NCI-H226 (cell line): ENCODE measurements around the gene KCNAB1.
A peak's percentile ranks its signal among the peaks of the same experiment; 100 is the strongest.
"Not testable (repeated sequence)": the region's sequence is repeated elsewhere in the genome, so short reads cannot be mapped to it uniquely, and the experiment has no call there.

Source experiments
- DNase-seq: peaks from one replicate; pipeline ENCODE4 v3.0.0-alpha.2; 2015

KCNAB1 gene

DNA sequence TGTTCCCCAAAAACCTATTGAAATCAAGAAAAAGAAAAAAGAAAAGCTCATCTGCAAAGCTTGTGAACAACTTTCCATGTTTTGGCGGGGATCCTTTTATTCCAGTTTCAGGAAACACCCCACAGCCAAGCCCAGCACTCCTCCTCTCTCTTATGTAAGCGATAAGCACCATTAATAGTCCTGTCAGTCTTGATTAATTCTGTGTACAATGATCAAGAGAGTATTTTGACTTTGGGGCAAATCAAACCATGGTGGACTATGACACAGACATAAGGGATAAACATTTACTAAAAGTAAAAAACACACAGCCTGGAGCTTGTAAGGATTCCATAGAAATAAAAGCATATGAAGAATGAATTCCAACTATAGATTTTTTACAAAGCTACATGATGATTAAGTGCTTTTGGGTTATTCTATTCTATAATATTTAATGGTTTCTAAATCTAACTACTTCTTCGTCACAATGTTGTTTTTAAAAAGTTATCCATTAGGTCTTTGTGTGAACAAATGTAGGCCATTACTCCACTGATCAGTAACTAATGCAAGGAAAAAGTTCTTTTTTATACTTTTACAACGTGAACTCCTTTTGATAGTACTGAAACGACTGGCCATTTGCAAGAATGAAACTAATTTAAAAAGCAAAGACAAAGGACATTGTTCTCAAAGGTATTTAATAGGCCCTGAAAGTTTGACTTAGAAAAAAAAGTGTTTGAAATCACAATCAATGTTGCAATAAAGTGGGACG is 106.5 kb downstream of the KCNAB1 start:
- no peak for DNase-seq

DNA sequence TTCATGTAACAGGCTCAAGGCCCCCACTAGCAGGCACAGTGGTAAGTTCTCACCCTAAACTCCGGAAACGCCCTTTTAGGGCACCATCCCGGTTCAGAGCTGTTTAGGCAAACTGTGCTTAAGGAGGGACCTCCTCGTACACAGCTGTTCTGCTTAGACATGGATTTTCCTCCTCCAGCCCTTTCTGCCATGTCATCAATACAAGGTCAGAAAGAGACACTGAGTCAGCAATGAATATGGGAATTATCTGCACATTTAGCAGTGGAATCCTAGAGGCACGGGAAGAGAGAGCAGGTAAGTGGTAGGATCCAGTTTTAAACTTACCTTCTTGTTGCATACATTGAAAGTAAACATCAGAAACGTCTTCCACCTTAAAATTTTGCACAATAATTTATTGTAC is 107.3 kb downstream of the KCNAB1 start:
- DNase-seq: no peak

DNA sequence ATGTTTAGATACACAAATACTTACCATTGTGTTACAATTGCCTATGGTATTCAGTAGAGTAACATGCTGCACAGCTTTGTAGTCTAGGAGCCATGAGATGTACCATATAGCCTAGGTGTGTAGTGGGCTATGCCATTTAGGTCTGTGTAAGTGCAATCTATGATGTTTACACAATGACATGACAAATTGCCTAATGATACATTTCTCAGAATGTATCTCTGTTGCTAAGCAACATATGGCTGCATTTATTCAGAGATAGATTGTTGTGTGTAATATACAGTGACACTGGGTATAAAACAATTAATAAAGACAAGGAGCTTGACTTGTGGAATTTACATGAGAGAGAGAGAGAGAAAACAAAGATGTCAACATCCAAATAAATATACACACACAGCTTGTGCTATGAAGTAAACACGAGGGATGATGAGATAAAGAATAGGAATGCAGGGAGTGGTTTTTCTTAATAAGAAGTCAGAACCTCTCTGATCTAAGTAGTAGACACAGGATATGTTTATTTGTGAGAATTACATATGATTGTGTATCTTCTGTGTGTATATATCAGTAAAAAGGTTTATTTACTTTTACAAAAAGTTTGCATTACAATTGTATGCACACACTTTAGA is 110.0 kb downstream of the KCNAB1 start:
- no peak for DNase-seq

DNA sequence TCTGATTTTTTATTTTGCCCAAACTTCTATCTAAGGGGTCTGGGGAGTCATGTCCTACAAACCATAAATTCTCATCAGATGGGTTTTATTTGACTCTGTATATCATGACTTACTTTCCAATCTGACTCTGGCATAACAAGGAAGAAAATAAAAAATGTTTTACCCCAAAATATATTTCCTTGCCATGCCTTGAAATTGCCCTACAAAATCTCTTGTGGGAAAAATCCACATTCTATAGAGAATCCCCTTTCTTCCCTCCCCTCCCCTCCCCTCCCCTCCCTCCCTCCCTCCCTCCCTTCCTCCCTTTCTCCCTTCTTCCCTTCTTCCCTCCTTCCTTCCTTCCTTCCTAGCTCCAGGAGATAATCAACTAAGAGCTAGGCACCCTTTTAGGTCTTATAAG is 110.8 kb downstream of the KCNAB1 start:
- not testable (repeated sequence) for DNase-seq

DNA sequence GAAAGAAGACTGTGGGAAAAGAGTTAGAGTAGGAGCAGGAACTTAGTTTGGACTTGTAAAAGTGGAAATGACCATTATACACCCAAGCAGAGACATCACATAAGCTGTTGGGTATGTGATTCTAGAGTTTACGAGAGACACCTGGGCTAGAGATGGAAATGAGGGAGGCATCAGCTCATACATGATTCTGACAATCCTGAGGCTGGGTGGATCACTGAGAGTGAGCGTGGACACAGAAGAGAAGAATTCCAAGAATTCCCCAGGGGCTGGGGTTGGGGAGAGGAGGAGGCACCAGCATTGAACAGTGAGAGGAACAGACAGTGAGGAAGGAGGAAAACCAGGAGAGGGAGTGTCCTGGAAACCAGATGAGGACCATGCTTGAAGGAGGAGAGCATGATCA is 113.5 kb downstream of the KCNAB1 start:
- peak; percentile 48 for DNase-seq

DNA sequence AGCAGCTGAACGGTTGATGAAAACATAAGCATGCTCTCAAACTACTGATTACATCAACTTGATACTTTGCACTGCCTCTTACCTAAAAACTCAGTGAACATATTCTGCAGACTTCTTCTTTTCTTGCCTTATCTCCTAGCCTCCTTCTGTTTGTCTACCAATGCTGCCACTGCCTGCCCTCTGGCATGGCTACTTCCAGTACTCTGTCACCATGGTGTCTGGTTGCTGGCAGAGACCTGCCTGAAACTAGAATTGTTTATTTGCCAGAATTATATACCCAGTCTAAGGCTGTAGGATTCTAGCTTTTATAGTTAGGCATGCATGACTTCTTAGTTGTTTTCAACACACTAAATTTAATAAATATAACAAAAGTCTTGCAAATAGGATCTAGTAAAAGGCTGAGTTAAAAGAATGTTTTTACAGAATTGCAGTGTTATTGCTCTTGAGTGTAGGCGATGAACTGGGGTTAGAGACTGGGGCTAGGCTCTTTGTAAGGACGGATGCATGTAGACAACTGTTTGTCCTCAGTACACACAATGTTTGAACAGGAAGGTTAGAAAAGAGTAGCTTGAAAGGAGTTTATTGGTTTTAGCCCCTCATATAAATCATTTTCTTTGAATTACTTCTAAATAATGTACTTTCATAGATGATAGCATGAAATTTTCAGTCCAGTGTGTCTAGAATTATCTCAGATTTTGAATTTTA is 116.3 kb downstream of the KCNAB1 start:
- DNase-seq: no peak

DNA sequence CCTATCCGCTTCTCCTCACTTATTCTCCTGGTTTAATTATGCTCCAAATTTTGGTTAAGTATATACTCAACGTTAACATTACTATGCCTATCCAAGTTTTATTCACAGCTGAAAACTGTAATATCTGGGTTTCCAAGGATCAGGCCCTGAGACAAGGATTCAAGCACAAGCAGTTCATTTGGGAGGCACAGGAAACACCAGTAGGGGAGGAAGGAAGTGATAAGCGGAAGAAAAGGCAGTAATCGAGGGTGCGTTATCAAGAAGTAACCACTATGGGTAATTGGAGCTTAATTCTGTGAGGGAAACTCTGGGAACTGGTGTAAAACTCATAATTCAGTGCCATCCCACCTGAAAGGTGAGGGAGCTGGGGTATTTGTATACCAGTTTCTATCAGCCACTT is 120.3 kb downstream of the KCNAB1 start:
- DNase-seq: no peak

DNA sequence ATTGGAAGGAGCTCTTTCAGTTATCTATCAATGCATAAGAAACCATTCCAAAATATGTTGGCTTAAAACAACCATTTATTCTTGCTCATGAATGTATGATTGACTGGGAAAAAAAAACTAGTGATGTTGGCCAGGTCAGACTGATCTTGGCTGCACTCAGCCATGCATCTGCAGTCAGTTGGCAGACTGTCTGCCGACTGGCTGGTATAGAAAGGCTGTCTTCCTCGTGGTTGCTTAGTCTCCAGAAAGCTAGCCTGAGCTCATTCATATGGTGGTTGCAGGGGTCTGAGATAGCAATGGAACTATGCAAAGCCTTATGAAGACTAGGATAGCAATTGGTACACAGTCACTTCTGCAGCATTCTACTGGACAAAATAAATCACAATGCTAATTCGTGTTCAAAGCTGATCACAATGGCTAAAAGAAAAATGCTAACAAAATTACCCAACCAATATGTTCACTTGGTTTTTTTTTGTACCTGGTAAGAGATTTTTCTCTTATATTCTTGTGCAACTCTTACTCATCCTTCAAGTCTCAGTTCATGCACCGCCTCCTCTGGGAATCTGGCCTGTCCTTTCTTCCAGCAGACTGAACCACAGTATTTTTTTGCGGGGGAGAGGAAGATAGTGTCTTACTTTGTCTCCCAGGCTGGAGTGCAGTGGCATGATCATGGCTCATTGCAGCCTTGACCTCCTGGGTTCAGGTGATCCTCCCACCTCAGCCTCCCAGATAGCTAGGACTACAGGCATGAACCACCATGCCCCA is 126.8 kb downstream of the KCNAB1 start:
- peak; percentile 45 for DNase-seq

DNA sequence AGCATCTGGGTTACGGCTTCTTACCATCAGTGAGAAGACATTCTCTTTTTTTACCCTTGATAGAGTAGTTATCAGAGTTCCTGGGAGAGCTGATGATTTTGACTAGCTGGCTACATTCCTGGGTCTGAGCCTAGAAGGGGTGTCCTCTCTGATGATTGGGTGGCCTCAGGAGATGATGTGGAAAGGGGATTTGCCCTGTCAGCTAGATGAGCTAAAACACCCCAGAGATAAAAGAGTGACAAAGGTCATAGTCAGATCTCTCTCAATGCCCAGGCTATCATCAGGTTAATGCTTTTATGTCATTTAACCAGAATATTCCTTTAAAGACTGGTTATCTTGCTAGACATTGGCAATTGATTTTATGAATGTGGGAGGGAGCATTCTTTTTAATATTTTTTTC is 130.2 kb downstream of the KCNAB1 start:
- no peak for DNase-seq

DNA sequence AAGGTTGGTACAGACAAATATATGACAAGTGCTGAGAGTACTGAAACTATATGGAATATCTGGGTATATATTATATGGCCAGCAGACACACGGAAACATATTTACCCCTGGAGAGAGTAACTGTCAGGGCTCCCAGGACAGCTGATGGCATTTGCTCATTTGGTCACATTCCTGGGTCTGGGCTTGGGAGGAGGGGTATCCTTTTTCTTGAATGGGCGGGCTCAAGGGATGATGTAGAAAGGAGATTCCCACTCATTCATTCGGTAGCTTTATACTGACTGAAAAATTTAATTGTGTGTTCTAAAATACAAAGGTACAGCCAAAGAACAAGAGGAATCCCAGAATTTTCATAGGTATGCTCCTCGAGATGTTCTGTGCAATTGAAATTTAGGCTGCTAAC is 131.0 kb downstream of the KCNAB1 start:
- DNase-seq: no peak

DNA sequence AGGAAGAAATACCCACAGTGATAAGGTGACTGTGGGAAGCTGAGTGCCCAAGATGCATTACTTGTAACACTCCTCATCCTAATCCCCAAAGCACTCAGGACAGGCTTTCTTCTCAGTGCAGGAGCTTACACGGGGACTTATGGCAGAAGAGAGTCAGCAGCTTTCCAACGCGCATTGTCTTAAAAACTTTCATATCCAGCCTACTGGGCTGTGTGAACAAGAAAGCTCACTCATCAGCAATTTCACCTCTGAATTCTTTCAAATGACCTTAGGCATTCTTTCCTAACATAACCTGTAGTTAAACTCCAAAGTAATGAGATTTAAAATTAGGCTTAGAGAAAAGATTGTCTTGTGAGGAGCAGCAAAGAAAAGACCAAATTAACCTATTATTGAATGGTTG is 132.3 kb downstream of the KCNAB1 start:
- no peak for DNase-seq

DNA sequence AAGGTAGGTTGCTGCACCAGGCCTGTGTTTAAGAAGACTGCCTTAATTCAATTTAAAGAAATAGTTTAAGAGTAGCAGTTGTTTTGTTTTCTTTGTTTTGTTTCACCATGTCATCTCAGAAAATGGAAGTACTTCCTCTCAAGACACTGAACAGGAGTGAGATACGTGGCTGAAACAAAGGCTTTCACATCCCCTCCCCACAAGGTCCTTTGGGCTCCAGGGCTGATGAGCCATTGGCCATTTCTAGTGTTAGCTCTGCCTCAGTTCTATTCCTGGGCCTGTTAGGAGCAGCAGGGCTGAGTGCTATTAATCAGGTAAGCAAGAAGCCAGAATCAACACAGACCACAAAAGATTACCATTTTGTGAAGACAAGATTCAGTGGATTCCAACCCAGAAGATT is 132.8 kb downstream of the KCNAB1 start:
- DNase-seq: no peak

DNA sequence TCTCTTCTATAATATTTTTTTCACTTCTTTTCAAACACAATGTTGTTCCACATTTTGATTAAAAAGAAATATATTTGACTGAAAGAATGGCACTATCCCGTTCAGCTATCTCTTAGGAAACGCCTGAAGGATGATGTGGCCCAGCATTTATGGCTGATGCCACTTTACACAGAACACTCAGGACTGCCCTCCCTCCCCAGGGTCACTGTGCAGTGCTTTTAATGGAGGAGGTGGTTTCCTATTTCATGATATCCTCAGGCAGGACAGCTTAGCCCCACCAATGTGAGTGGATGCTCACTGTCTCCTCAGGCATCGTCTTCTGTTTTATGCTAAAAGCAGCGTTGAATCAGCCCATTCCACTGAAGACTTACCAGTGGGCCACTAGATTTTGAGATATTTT is 135.9 kb downstream of the KCNAB1 start:
- DNase-seq: no peak

DNA sequence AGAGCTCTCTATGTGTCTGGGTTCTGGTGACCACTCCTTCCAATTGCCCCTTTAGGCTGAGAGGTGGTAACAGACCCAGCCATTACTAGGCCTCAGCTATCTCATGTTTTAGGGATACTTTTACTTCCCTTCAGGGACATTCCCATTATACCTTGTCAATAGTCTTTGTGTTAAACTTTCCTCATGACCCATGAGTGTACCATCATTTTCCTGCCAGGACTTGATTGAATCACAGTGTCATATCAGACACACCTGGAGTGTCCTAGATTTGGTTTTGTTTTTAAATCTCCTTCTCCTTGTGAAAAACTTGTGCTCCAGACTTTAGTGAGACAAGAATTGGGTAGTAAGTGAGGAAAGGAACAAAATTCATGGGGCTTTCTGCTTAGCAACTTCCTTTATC is 136.6 kb downstream of the KCNAB1 start:
- DNase-seq: no peak

DNA sequence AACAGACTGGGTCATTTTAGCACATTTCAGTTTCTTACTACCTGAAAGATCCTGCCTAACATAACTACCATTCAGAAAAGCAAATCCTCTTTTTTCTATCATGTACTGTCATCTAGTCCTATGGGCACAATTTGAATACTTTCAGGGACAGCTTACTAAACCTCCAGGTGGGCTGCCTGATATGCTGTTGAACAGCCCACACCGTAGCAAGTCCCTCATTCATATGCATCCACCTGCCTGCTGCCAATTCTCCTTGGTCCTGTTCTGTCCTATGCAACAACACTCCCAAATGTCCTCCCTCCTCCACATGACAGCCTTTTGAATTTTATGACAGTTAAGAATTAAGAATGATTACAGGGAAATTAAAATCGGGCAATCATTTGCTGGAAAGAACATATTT is 137.9 kb downstream of the KCNAB1 start:
- no peak for DNase-seq

DNA sequence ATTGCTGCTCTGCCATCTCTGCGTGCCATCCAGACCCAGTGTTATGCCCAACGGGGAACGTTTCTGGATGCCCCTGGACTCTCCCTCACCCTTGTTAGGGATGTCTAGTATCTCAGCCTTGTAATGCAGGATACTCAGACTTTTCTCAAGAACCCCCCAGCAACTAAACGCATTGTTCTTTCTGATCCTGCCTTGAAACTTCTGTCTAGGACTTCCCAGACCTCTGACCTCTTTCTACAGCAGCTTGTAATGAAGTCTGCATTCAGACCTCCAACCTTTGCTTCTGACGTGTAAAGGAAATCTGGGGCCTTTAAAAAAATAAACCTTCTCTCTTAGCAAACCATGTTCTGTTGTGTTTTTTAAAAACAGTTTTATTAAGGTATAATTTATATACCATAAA is 139.5 kb downstream of the KCNAB1 start:
- DNase-seq: no peak

DNA sequence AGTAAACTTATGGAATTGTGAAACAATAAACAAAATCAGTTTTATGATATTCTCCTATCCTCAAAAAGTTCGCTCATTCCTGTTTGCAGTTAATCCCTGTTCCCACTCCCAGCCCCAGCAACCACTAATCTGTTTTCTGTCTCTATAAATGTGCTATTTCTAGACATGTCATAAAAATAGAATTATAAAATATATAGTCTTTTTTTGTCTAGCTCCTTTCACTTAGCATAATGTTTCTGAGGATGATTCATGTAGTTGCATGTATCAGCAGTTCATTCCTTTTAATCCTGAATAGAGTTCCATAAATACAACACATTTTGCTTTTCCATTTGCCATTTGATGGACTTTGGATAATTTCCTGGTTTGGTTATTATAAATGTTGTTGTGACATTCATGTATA is 140.0 kb downstream of the KCNAB1 start:
- DNase-seq: no peak

DNA sequence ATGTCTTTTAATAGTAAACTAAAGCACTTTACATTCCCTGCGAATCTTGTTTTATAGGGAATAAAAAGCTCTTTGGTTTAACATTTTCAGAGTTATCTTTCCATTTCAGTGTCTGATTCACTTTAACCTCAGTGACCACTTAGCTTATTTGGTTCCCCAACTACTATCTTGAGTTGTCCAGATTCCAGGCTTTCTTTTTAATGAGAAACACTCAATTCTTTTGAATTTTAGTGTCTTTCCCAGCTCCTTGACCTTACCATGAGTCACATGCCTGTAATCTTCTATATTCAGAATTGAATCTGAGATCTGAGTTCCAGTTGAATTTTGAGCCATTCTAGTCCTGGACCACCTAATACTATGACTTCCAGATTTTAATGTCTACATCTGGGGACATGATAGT is 144.4 kb downstream of the KCNAB1 start:
- no peak for DNase-seq

DNA sequence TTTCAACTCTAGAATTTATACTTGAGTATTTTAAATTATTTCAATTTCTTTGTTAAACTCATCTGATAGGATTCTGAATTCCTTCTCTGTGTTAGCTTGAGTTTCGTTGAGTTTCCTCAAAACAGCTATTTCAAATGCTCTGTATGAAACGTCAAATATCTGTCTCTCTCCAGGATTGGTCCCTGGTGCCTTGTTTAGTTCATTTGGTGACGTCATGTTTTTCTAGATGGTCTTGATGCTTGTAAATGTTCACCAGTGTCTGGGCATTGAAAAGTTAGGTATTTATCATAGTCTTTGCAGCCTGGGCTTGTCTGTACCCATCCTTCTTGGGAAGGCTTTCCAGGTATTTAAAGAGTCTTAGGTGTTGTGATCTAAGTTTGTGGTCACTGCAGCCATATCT is 151.1 kb downstream of the KCNAB1 start:
- no peak for DNase-seq

DNA sequence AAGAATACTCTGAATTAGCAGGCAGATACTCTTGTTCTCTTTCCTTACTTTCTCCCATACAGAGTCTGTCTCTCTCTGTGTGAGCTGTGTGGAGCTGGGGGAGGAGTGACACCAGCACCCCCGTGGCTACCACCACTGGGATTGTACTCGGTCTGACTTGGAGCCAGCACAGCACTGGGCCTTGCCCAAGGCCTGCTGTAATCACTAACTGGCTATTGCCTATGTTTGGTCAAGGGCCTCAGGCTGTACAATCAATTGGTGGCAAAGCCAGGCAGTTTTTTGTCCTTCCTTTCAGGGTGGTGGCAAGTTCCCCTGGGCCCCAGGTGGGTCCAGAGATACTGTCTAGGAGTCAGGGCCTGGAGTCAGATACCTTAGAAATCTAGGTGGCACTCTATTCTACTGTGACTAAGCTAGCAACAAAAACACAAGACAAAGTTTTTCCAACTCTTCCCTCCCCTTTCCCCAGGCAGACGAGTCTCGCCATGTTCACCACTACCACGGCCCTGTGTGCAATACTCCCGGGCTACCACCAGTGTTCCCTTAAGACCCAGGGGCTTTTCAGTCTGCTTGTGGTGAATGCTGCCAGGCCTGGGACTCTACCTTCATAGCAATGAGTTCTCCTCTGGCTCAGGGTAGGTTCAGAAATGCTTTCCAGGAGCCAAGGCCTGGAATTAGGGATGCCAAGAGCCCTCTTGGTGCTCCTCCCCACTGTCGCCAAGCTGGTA is 151.8 kb downstream of the KCNAB1 start:
- DNase-seq: no peak

DNA sequence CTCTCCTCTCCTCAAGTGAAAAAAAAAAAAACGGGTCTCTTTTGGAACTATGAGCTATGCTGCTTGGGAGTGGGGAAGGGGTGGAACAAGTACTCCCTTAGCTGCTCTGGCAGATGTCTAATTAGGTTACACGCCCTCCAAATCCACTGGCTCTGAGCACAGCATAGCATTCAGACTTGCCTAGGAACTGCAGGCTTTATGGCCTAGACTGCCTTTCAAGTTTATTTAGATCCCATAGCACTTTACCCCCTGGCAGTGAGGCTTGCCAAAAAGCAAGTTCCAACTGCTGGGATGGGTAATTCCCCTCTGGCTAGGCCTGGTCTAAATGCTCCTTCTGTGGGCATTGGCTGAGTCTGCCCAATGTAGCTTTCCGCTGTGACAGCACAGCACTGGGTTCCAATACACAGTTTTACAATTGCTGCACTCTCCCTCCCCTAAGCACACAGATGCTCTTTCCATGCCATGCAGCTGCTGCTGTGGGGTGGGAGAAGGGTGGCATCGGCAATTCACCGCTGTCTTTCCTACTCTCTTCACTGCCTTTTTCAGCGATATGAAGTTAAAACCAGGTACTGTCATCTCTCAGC is 152.8 kb downstream of the KCNAB1 start:
- DNase-seq: no peak

DNA sequence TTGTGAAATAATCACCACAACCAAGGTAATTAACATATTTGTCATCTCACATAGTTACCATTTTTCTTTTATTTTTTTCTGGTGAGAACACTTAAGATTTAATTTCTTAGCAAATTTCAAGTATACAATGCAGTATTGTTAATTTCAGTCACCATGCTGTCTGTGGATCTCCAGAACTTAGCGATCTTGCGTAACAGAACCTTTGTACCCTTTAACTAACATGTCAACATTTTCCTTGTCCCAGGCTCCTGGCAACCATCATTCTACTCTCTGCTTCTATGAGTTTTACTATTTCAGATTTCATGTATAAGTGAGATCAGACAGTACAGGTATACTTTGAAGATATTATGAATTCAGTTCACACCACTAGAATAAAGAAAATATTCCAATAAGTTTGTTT is 154.4 kb downstream of the KCNAB1 start:
- DNase-seq: no peak

DNA sequence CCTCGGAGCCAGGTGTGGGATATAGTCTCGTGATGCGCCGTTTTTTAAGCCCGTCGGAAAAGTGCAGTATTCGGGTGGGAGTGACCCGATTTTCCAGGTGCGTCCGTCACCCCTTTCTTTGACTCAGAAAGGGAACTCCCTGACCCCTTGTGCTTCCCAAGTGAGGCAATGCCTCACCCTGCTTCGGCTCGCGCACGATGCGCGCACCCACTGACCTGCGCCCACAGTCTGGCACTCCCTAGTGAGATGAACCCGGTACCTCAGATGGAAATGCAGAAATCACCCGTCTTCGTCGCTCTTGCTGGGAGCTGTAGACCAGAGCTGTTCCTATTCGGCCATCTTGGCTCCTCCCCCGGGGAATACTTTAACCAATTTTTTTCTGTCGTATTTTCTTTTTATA is 164.3 kb downstream of the KCNAB1 start:
- DNase-seq: not testable (repeated sequence)
